Brain microvascular endothelial cell (primary cell): Measurements from ENCODE around the gene LAMA5.

ENCODE experiments used
- DNase-seq: peaks from one replicate; pipeline ENCODE4 v3.0.0-alpha.2; 2020
- H3K27ac ChIP-seq: fragments of 250-450 bp; sonication (Bioruptor Pico); 2 replicates; pipeline ENCODE4 v1.5.1; 2020; ENCODE audit warnings: mild to moderate bottlenecking, moderate library complexity
- H3K27me3 ChIP-seq: fragments of 250-450 bp; sonication (Bioruptor Pico); replicated peaks from 2 replicates; pipeline ENCODE4 v1.5.1; 2020; ENCODE audit warnings: mild to moderate bottlenecking
- H3K36me3 ChIP-seq: fragments of 250-450 bp; sonication (Bioruptor Pico); replicated peaks from 2 replicates; pipeline ENCODE4 v1.5.1; 2020; ENCODE audit warnings: mild to moderate bottlenecking
- H3K4me3 ChIP-seq: 2 replicates; pipeline ENCODE4 v1.5.1; 2011; ENCODE audit warnings: low read depth, mild to moderate bottlenecking, control low read depth, low read length, moderate library complexity
- CTCF ChIP-seq: IDR thresholded peaks from 2 replicates; pipeline ENCODE4 v1.5.1; 2011; ENCODE audit warnings: low read depth, mild to moderate bottlenecking, moderate library complexity, low read length, control low read depth, inconsistent platforms; ENCODE audit errors: missing control alignments
- in situ Hi-C: cut with HindIII; loops from 2 replicates; pipeline ENCODE4 v1.10.0; 2017; ENCODE audit warnings: low sequenced_read_pairs, low pct_ligation_motif_present

Gene LAMA5

DNA sequence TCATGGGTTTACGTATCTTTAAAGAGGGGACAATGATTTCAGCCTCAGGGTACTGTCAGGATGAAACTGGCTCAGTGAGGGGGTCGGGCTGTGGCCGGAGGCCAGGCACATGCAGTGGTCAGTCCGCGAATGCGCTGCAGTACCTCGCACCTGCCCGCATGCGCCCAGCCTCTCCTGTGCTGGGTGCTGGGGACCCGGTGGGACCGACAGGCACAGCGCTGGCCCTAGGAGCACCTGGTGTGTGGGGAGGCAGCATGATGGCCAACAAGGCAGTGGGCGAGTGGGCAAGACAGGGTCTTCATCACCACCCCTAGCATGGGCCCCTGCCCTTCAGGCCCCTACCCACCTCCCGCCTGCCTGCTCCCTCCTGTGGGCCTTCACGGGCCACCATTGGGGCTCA, 40.9 kb upstream of the LAMA5 start:
- no peak for DNase-seq
- H3K27me3 ChIP-seq, result no peaks in the 10 kb centered on the region
- in situ Hi-C loops, result no loop called here
- no peaks in the 10 kb centered on the region for H3K36me3 ChIP-seq
- H3K4me3 ChIP-seq, result no peak overlapping the region
- TF ChIP-seq CTCF, result no peak
- no peak overlapping the region for H3K27ac ChIP-seq

- peak; percentile 88 for DNase-seq
- H3K27ac ChIP-seq, result no peak within 1 kb of the TSS
- in situ Hi-C loops, result no loop called here
- peak within 1 kb of the TSS; percentile 60 for H3K4me3 ChIP-seq
- H3K27me3 ChIP-seq, result no peaks in the 10 kb centered on the region
- TF ChIP-seq CTCF, result no peak
- no peaks in the 10 kb centered on the region for H3K36me3 ChIP-seq
These were observed 40.3 kb upstream of the LAMA5 start, which contains the start of gene CABLES2 for GRCh38 chr20:62407221-62407992. Gene CABLES2, minus strand, starts transcription at chr20:62407285. Its CDS starts 9 bp downstream, at chr20:62407276.

- Histone ChIP-seq H3K27me3 (no peaks in the 10 kb centered on the region), H3K36me3 (no peaks in the 10 kb centered on the region), H3K27ac (no peak overlapping the region), H3K4me3 (peak overlapping the region; percentile 60)
- TF ChIP-seq CTCF, result no peak
- DNase-seq, result no peak
- in situ Hi-C loops, result no loop called here
These were observed 39.6 kb upstream of the LAMA5 start for GRCh38 chr20:62406635-62407176.

DNA sequence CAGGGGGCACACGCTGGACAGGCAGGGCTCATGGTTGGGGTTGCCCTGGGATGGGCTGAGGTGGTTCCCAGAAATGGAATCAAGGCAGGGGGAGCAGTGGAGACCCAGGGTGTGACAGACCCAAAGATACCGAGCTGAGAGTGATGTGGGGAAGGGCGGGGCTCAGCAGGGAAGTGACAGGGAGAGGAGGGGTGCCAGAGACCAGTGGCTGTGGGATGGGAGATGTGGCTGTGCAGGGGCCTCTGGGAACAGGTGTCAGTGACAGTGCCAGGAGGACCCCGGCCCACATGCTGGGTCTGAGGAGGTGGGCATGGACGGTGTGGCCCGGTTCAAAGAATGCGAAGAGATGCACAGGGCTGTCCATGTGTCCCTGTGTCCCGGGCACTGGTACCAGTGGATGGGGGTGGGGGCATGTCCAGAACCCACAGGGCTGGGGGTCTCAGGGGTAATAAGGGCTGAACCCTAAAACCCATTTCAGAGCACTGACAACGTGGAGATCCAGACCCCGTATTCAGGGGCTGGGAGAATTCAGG, 38.9 kb upstream of the LAMA5 start:
- peak overlapping the region; percentile 60 for H3K4me3 ChIP-seq
- in situ Hi-C loops, result no loop called here

GRCh38 chr20:62405108-62405980, 38.2 kb upstream of the LAMA5 start:
- in situ Hi-C loops, result no loop called here
- Histone ChIP-seq H3K4me3 (no peak overlapping the region), H3K36me3 (no peaks in the 10 kb centered on the region), H3K27me3 (no peaks in the 10 kb centered on the region), H3K27ac (no peak overlapping the region)
- DNase-seq, result peak; percentile 35
- TF ChIP-seq CTCF, result peak; percentile 85

More for the DNA sequence above, 38.9 kb upstream of the LAMA5 start:
- no peak for TF ChIP-seq CTCF
- no peaks in the 10 kb centered on the region for H3K27me3 ChIP-seq
- H3K27ac ChIP-seq, result no peak overlapping the region
- no peak for DNase-seq
- no peaks in the 10 kb centered on the region for H3K36me3 ChIP-seq
